HL-60 (cell line): ENCODE measurements around the gene PCBD2.

Experiments
- GABPA ChIP-seq: IDR thresholded peaks from 2 replicates; pipeline ENCODE4 v1.6.1; 2012; ENCODE audit warnings: low read depth
- POLR2AphosphoS5 ChIP-seq: IDR thresholded peaks from 2 replicates; pipeline ENCODE4 v1.6.1; 2012; ENCODE audit warnings: low read depth
- REST ChIP-seq: IDR thresholded peaks from 2 replicates; pipeline ENCODE4 v1.6.1; 2012; ENCODE audit warnings: low read depth; ENCODE audit not compliant: insufficient replicate concordance
- TF ChIP-seq, protein P1 (sequence below): IDR thresholded peaks from one replicate; pipeline ENCODE4 v1.5.1; 2011; ENCODE audit warnings: low read length, control low read depth, inconsistent platforms; ENCODE audit not compliant: insufficient read depth

DNA sequence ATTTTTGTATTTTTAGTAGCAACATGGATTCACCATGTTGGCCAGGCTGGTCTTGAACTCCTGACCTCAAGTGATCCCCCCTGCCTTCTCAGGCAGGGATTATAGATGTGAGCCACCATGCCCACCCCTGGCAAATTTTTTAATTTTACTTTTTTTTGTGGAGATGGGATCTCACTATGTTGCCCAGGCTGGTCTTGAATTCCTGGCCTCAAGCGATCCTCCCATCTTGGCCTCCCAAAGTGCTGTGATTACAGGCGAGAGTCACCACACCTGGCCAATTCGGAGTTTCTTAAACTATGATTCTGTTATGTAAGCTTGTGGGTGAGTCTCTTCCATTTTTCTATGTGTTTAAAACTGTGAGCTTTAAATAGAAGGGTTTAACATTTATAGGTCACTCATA lies 27.6 kb downstream of the PCBD2 start:
- TF ChIP-seq, protein P1, sequence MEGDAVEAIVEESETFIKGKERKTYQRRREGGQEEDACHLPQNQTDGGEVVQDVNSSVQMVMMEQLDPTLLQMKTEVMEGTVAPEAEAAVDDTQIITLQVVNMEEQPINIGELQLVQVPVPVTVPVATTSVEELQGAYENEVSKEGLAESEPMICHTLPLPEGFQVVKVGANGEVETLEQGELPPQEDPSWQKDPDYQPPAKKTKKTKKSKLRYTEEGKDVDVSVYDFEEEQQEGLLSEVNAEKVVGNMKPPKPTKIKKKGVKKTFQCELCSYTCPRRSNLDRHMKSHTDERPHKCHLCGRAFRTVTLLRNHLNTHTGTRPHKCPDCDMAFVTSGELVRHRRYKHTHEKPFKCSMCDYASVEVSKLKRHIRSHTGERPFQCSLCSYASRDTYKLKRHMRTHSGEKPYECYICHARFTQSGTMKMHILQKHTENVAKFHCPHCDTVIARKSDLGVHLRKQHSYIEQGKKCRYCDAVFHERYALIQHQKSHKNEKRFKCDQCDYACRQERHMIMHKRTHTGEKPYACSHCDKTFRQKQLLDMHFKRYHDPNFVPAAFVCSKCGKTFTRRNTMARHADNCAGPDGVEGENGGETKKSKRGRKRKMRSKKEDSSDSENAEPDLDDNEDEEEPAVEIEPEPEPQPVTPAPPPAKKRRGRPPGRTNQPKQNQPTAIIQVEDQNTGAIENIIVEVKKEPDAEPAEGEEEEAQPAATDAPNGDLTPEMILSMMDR, result no peak
- no peak for TF ChIP-seq POLR2AphosphoS5
- no peak for TF ChIP-seq GABPA
- TF ChIP-seq REST, result no peak
